ENCODE results near the gene NDUFB8.
A peak's percentile ranks its signal among the peaks of the same experiment; 100 is the strongest.

DNA sequence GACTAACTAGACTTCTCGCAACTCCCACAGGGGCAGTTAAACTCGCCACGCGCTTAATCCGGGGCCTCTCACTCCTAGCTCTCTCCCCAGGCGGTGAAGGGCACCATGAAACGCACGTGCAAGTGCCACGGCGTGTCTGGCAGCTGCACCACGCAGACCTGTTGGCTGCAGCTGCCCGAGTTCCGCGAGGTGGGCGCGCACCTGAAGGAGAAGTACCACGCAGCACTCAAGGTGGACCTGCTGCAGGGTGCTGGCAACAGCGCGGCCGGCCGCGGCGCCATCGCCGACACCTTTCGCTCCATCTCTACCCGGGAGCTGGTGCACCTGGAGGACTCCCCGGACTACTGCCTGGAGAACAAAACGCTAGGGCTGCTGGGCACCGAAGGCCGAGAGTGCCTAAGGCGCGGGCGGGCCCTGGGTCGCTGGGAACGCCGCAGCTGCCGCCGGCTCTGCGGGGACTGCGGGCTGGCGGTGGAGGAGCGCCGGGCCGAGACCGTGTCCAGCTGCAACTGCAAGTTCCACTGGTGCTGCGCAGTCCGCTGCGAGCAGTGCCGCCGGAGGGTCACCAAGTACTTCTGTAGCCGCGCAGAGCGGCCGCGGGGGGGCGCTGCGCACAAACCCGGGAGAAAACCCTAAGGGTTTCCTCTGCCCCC, 47.4 kb downstream of the NDUFB8 start:
- TF ChIP-seq, protein P1, sequence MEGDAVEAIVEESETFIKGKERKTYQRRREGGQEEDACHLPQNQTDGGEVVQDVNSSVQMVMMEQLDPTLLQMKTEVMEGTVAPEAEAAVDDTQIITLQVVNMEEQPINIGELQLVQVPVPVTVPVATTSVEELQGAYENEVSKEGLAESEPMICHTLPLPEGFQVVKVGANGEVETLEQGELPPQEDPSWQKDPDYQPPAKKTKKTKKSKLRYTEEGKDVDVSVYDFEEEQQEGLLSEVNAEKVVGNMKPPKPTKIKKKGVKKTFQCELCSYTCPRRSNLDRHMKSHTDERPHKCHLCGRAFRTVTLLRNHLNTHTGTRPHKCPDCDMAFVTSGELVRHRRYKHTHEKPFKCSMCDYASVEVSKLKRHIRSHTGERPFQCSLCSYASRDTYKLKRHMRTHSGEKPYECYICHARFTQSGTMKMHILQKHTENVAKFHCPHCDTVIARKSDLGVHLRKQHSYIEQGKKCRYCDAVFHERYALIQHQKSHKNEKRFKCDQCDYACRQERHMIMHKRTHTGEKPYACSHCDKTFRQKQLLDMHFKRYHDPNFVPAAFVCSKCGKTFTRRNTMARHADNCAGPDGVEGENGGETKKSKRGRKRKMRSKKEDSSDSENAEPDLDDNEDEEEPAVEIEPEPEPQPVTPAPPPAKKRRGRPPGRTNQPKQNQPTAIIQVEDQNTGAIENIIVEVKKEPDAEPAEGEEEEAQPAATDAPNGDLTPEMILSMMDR (IDR thresholded peaks at IDR 0.05; ENCODE audit: low read depth, low read length, poor library complexity, severe bottlenecking): peak; percentile 98
- TF ChIP-seq EZH2phosphoT487 (IDR thresholded peaks at IDR 0.05; ENCODE audit: borderline replicate concordance, low read length): no peak

All from DOHH2 (cell line).